Measurements from ENCODE around the gene ATAT1. TPM values are rescaled to one million over a fixed set of nuclear protein-coding genes. Genes with fewer than 3 reads are reported as not detected.

The ATAT1 gene
- total RNA-seq, 1 donor from 2014 or later = 2.1 TPM

DNA sequence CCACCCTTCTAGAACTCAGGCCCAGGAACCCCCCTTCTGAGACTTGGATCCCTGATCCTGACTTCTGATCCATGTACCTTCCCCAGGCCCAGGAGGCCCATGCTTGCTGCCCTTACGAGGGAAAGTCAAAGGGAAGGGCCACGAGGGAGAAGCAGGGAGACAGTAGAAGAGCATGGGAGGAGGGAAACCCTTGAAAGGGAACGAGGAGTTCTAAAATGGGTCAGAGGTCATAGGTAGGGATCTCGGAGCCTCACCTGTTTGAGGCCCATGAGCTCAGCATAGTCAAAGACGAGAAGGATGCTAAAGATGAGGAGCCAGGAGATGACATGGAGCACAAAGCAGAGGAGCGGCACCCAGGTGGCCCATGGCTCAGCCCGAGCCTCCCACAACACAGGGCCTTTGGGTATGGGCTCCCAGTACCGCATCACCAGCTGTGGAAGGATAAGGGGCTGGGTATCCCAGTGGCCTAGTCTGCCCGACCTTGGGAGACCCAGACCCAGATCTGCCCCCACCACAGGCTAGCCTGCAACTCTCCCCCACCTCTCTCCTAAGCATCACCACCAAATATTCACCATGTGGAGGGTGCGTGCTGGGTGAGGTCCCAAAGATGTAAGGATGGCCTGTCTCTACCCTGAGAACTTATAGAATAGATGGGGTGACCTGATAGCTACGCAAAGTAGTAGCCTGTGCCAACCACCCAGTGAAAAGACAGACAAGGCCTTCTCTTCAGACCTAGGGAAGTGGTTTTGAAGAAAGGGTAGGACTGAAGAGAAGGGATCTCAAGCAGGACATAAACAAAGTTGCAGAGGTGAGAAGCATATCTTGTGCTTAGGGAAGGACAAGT is 62.6 kb downstream of the ATAT1 start:
- H3K9ac ChIP-seq (ENCODE audit: low read depth in 1 of 3, low read length in 3 of 3) = peak overlapping the region in 1 of 3 donors; percentile 92
- H3K27ac ChIP-seq (ENCODE audit: low read depth, low read length) = peak overlapping the region; percentile 99
- H3K27me3 ChIP-seq (ENCODE audit: control insufficient read depth in 3 of 3, insufficient read depth in 3 of 3, low read length in 3 of 3) = no peaks in the 10 kb centered on the region
- H3K4me1 ChIP-seq (ENCODE audit: control insufficient read depth in 3 of 3, insufficient read depth in 3 of 3, low read length in 3 of 3) = peaks cover 42 to 52% (median 51%) of the 10 kb centered on the region in 3 donors
- H3K9me3 ChIP-seq (ENCODE audit: control insufficient read depth in 3 of 3, low read length in 3 of 3) = no peaks in the 10 kb centered on the region
- peaks cover 0 to 2% (median 0%) of the 10 kb centered on the region in 3 donors for H3K36me3 ChIP-seq (ENCODE audit: control insufficient read depth in 3 of 3, insufficient read depth in 3 of 3, low read length in 3 of 3)
- peak overlapping the region in 1 of 3 donors; percentile 81 for H3K4me3 ChIP-seq (ENCODE audit: low read length in 3 of 3)

DNA sequence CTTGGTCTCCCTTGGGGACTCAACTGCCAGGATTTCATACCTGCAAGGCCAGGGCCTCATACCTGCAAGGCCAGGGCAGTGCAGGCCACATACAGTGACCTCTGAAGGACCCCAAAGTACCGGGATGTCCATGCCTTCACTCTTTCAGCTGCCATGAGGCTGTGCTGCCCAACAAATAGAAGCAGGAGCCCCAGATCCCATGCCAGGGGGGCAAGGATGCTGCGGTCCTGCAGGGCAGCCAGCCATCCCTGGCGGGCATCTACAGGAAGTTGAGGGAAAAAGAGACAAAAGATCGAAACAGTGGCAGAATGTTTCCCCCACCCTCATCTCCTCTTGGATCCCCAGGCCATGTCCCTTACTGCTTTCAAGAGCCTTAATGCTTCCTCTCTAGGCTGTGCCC is 63.3 kb downstream of the ATAT1 start:
- Histone ChIP-seq H3K4me3 (ENCODE audit: low read length in 3 of 3) (peak overlapping the region; percentile 79 to 90 (median 81)), H3K27ac (ENCODE audit: low read depth, low read length) (peak overlapping the region; percentile 99), H3K9me3 (ENCODE audit: control insufficient read depth in 3 of 3, low read length in 3 of 3) (no peaks in the 10 kb centered on the region), H3K9ac (ENCODE audit: low read depth in 1 of 3, low read length in 3 of 3) (peak overlapping the region; percentile 66 to 74 (median 74)), H3K36me3 (ENCODE audit: control insufficient read depth in 3 of 3, insufficient read depth in 3 of 3, low read length in 3 of 3) (no peaks in the 10 kb centered on the region), H3K27me3 (ENCODE audit: control insufficient read depth in 3 of 3, insufficient read depth in 3 of 3, low read length in 3 of 3) (no peaks in the 10 kb centered on the region), H3K4me1 (ENCODE audit: control insufficient read depth in 3 of 3, insufficient read depth in 3 of 3, low read length in 3 of 3) (peaks cover 42 to 51% (median 47%) of the 10 kb centered on the region in 3 donors)

DNA sequence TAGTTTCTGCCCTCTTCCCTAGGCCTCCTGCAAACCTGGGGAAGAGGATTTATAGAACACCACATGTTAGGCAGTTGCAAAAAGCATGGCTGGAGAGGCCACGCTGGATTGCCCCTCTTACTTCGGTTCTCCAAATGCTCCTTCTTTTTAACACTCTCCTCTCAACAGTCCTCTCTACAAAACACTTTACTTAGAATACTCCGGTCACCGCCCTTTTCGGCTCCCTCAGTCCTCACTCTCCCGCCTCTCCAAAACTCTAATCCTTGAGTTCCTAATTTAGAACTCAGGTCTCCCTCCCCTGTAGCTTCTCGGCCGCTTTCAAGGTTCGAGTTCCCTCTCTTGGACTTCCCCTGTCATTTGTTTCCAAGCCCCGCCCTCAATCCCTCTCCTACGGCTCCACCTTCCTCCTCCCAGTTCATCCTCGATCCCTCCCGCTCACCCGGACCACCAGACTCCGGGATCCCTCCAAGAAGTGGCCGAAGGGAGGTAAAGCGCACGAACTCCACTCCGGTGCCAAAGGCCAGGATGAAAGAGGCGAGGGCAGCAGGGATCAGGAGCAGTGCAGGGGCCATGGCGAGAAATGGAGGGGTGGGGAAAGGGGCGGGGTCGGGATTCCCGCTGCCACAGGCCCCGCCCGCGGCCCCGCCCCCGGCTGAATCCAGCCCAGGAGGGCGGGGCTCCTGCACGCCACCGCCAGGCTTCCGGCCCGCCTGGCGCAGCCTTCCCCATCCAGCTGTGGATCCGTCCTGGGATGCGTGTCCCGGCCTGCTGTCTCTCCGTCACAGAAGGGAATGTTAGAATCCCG is 63.9 kb downstream of the ATAT1 start, which contains the start of gene NRM:
NRM (minus strand) TSS at position 582 of the 805 bp plus-strand sequence; CDS start at position 572, 10 bp downstream.
- H3K27me3 ChIP-seq (ENCODE audit: control insufficient read depth in 3 of 3, insufficient read depth in 3 of 3, low read length in 3 of 3) = no peaks in the 10 kb centered on the region
- peak within 1 kb of the TSS; percentile 79 to 90 (median 81) for H3K4me3 ChIP-seq (ENCODE audit: low read length in 3 of 3)
- H3K4me1 ChIP-seq (ENCODE audit: control insufficient read depth in 3 of 3, insufficient read depth in 3 of 3, low read length in 3 of 3) = peaks cover 39 to 46% (median 41%) of the 10 kb centered on the region in 3 donors
- H3K36me3 ChIP-seq (ENCODE audit: control insufficient read depth in 3 of 3, insufficient read depth in 3 of 3, low read length in 3 of 3) = no peaks in the 10 kb centered on the region
- H3K9me3 ChIP-seq (ENCODE audit: control insufficient read depth in 3 of 3, low read length in 3 of 3) = no peaks in the 10 kb centered on the region
- peak within 1 kb of the TSS; percentile 66 to 74 (median 74) for H3K9ac ChIP-seq (ENCODE audit: low read depth in 1 of 3, low read length in 3 of 3)
- H3K27ac ChIP-seq (ENCODE audit: low read depth, low read length) = peak within 1 kb of the TSS; percentile 99

- Histone ChIP-seq H3K36me3 (ENCODE audit: control insufficient read depth in 3 of 3, insufficient read depth in 3 of 3, low read length in 3 of 3) (no peaks in the 10 kb centered on the region), H3K4me3 (ENCODE audit: low read length in 3 of 3) (peak overlapping the region; percentile 79 to 90 (median 81)), H3K9me3 (ENCODE audit: control insufficient read depth in 3 of 3, low read length in 3 of 3) (no peaks in the 10 kb centered on the region), H3K4me1 (ENCODE audit: control insufficient read depth in 3 of 3, insufficient read depth in 3 of 3, low read length in 3 of 3) (peaks cover 34 to 40% (median 35%) of the 10 kb centered on the region in 3 donors), H3K27ac (ENCODE audit: low read depth, low read length) (peak overlapping the region; percentile 99), H3K9ac (ENCODE audit: low read depth in 1 of 3, low read length in 3 of 3) (peak overlapping the region in 2 of 3 donors; percentile 66 to 74), H3K27me3 (ENCODE audit: control insufficient read depth in 3 of 3, insufficient read depth in 3 of 3, low read length in 3 of 3) (no peaks in the 10 kb centered on the region)
These were observed 64.7 kb downstream of the ATAT1 start for GRCh38 chr6:30691208-30691847.

Small RNA genes within 50 kb of the gene (small RNA-seq; reads per million reads assigned to genes)
- gene MIR877 = 4.1 reads per million, percentile 89 among the genes with 10 or more reads in this experiment

Other genes starting within 250 kb of the ATAT1 start
- 98.6 TPM for gene HLA-E, start 137.4 kb upstream of the ATAT1 start, total RNA-seq
- gene GNL1, start 70.4 kb upstream of the ATAT1 start, total RNA-seq = 22.4 TPM
- 3.7 TPM for gene PRR3, start 69.6 kb upstream of the ATAT1 start, total RNA-seq
- 21.9 TPM for gene ABCF1, start 55.4 kb upstream of the ATAT1 start, total RNA-seq
- gene PPP1R10, start 9.6 kb upstream of the ATAT1 start, total RNA-seq = 20.4 TPM
- gene MRPS18B, start 9.0 kb upstream of the ATAT1 start, total RNA-seq = 105 TPM
- gene C6orf136, start 20.3 kb downstream of the ATAT1 start, total RNA-seq = 9.9 TPM
- gene DHX16, start 46.1 kb downstream of the ATAT1 start, total RNA-seq = 23.0 TPM
- gene PPP1R18, start 59.8 kb downstream of the ATAT1 start, total RNA-seq = 23.5 TPM
- 3.7 TPM for gene NRM, start 64.1 kb downstream of the ATAT1 start, total RNA-seq
- 5.2 TPM for gene MDC1, start 90.4 kb downstream of the ATAT1 start, total RNA-seq
- 317 TPM for gene TUBB, start 93.5 kb downstream of the ATAT1 start, total RNA-seq
- 44.9 TPM for gene FLOT1, start 115.8 kb downstream of the ATAT1 start, total RNA-seq
- gene IER3, start 117.7 kb downstream of the ATAT1 start, total RNA-seq = 4.2 TPM

Data from skeletal muscle tissue (tissue), 5 donors.